ENCODE data around the gene PLCB2. TPM values are rescaled to one million over a fixed set of nuclear protein-coding genes. Genes with fewer than 3 reads are reported as not detected.

Gene PLCB2
- total and polyA plus RNA-seq, 9 of the 15 experiments (the other 6 are each of a cell fraction or from before 2014, with no cell fraction given) = 0.37 to 12.3 (median 8.0) TPM

- peak; percentile 34; the same call in 1 of the 2 replicates for TF ChIP-seq TFAP4 (CRISPR knock-in tag; IDR thresholded peaks at IDR 0.05; ENCODE audit: borderline replicate concordance)
- TF ChIP-seq CBFA2T3 (IDR thresholded peaks at IDR 0.05) = peak; percentile 55
- peak; percentile 62 for TF ChIP-seq L3MBTL2 (IDR thresholded peaks at IDR 0.05)
- 0 out of 4 replicates have a peak, but pooled peaks of 1 of the 2 experiments have one; percentile 33 for TF ChIP-seq MLLT1 (IDR thresholded peaks at IDR 0.05)
- TF ChIP-seq BCOR (IDR thresholded peaks at IDR 0.05) = 0 out of 2 replicates have a peak, but pooled peaks have one; percentile 38
- peak; percentile 39; the same call in 1 of the 2 replicates for TF ChIP-seq TAL1 (IDR thresholded peaks at IDR 0.05)
- peak; percentile 83 for TF ChIP-seq ARID1B (IDR thresholded peaks at IDR 0.05)
- TF ChIP-seq SMARCA4 (IDR thresholded peaks at IDR 0.05) = peak; percentile 44; the same call in 1 of the 2 replicates
- TF ChIP-seq DPF2 (IDR thresholded peaks at IDR 0.05) = peak; percentile 45; the same call in 1 of the 2 replicates
- TF ChIP-seq MTA1 (IDR thresholded peaks at IDR 0.05; ENCODE audit: borderline replicate concordance) = 0 out of 2 replicates have a peak, but pooled peaks have one; percentile 30
- no peak for TF ChIP-seq DMBX1 (CRISPR knock-in tag; IDR thresholded peaks at IDR 0.05; ENCODE audit: borderline replicate concordance)
- TF ChIP-seq SMAD4 (CRISPR knock-in tag; conservative IDR thresholded peaks at IDR 0.05) = 0 out of 2 replicates have a peak, but pooled peaks have one; percentile 30
- TF ChIP-seq SPI1 (IDR thresholded peaks at IDR 0.05; ENCODE audit: borderline replicate concordance, low read depth, low read length) = peak; percentile 76; the same call in 1 of the 2 replicates
- no peak for TF ChIP-seq BACH1 (tag; IDR thresholded peaks at IDR 0.05)
- TF ChIP-seq CXXC5 (CRISPR knock-in tag; IDR thresholded peaks at IDR 0.05) = peak; percentile 51
- TF ChIP-seq ATF7 (IDR thresholded peaks at IDR 0.05) = peak; percentile 47; the same call in 1 of the 2 replicates
- TF ChIP-seq MTA3 (IDR thresholded peaks at IDR 0.05; ENCODE audit: borderline replicate concordance) = 0 out of 2 replicates have a peak, but pooled peaks have one; percentile 51
Measured at GRCh38 chr15:40301467-40302179, 6.1 kb downstream of the PLCB2 start (continued).
